ENCODE results near the gene SLC27A6. TPM values are rescaled to one million over a fixed set of nuclear protein-coding genes. Genes with fewer than 3 reads are reported as not detected.

Gene SLC27A6
- total RNA-seq, 1 experiment from 2014 or later = not detected

- Histone ChIP-seq H3K27me3 (ENCODE audit: control insufficient read depth, insufficient read depth, low read length) (no peaks in the 10 kb centered on the region), H3K4me3 (ENCODE audit: low read depth in 2 of 2, low read length in 2 of 2) (no peak overlapping the region), H3K27ac (ENCODE audit: low read length) (no peak overlapping the region), H3K4me1 (ENCODE audit: control insufficient read depth, insufficient read depth, low read length) (no peaks in the 10 kb centered on the region), H3K36me3 (ENCODE audit: control insufficient read depth, insufficient read depth, low read length) (no peaks in the 10 kb centered on the region), H3K9me3 (ENCODE audit: control insufficient read depth, insufficient read depth, low read depth, low read length) (no peaks in the 10 kb centered on the region)
- BruUV-seq (replicated peaks) = no TSS peak
- in situ Hi-C loops (cut with HindIII; ENCODE audit: low pct_unique_long_range_greater_than_20kb, low sequenced_read_pairs) = no loop called here
- ChIA-PET CTCF (no interaction called here), POLR2A (no interaction called here)
- DNase-seq (ENCODE audit: low read depth, low spot score) (no peak), ATAC-seq (no peak)
- intact Hi-C loops (cut with micrococcal nuclease; ENCODE audit: unreplicated experiment) = no loop called here
- TF ChIP-seq CTCF (IDR thresholded peaks at IDR 0.05) (no peak), REST (IDR thresholded peaks at IDR 0.05; ENCODE audit: insufficient read depth in 1 of 2, low read depth in 2 of 2, low read length in 1 of 2) (no peak), POLR2AphosphoS5 (IDR thresholded peaks at IDR 0.05; ENCODE audit: low read depth, low read length) (no peak), TCF7L2 (IDR thresholded peaks at IDR 0.05; ENCODE audit: low read depth, low read length) (no peak), SIN3A (IDR thresholded peaks at IDR 0.05; ENCODE audit: borderline replicate concordance, insufficient read depth, low read depth, low read length) (no peak)
These were observed 102.5 kb downstream of the SLC27A6 start for GRCh38 chr5:129067745-129068144.

- ChIA-PET POLR2A (no interaction called here), CTCF (no interaction called here)
- no TSS peak for BruUV-seq (replicated peaks)
- no peaks in the 10 kb centered on the region for H3K4me1 ChIP-seq (ENCODE audit: control insufficient read depth, insufficient read depth, low read length)
- no peaks in the 10 kb centered on the region for H3K9me3 ChIP-seq (ENCODE audit: control insufficient read depth, insufficient read depth, low read depth, low read length)
- DNase-seq (ENCODE audit: low read depth, low spot score) (no peak), ATAC-seq (no peak)
- TF ChIP-seq REST (IDR thresholded peaks at IDR 0.05; ENCODE audit: insufficient read depth in 1 of 2, low read depth in 2 of 2, low read length in 1 of 2) = no peak
- TF ChIP-seq TCF7L2 (IDR thresholded peaks at IDR 0.05; ENCODE audit: low read depth, low read length) = no peak
- no peak overlapping the region for H3K4me3 ChIP-seq (ENCODE audit: low read depth in 2 of 2, low read length in 2 of 2)
- no peaks in the 10 kb centered on the region for H3K27me3 ChIP-seq (ENCODE audit: control insufficient read depth, insufficient read depth, low read length)
- H3K36me3 ChIP-seq (ENCODE audit: control insufficient read depth, insufficient read depth, low read length) = no peaks in the 10 kb centered on the region
- intact Hi-C loops (cut with micrococcal nuclease; ENCODE audit: unreplicated experiment) (no loop called here), in situ Hi-C loops (cut with HindIII; ENCODE audit: low pct_unique_long_range_greater_than_20kb, low sequenced_read_pairs) (no loop called here)
- no peak overlapping the region for H3K27ac ChIP-seq (ENCODE audit: low read length)
These were observed 104.0 kb downstream of the SLC27A6 start for GRCh38 chr5:129069292-129069691.
